ENCODE measurements around the gene APOB.

GRCh38 chr2:20976527-20976926 lies 67.3 kb downstream of the APOB start:
- TF ChIP-seq CTCF (IDR thresholded peaks at IDR 0.05; ENCODE audit: low read length) (no peak), EZH2 (IDR thresholded peaks at IDR 0.05; ENCODE audit: borderline replicate concordance, low read length) (no peak)

All from OCI-LY1 (cell line).